Measurements from ENCODE around the gene SCYL1.

The SCYL1 gene

DNA sequence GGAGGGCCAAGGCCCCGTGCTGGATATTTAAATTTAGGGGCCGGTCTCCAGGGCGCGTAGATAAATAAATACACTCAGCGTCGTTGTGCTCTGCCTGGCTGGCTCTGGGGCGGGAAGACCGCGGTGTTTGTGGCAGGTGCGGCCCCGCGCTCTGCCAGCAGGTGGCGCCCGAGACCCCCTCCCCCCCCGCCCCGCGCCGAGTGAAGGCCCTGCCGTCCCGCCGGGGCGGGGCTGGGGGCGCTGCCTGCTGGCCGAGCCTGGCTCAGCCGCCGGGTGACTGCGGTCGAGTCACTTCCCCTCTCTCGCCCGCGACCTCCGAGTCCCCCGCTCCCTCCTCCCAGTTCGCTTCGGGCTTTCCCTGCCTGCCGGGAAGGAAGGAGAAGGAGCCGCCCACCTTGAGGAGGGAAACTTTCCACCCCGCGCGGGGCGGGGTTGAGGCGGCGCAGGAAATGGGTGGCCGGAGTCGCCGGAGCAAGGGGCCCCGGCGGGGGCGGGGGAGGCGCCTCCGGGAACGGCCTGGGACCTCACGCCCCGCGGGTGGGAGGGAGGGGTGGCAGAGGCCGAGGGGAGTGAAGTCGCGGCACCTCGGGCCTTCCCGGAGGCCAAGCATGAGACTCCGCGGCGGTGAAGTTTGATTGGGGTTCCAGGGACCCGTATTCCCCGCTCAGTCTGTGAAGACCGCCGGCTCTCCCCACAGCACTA is 49.4 kb downstream of the SCYL1 start:
- H3K36me3 ChIP-seq = peaks cover 15% of the 10 kb centered on the region
- peak overlapping the region; percentile 74 for H3K27ac ChIP-seq
- peak; percentile 65 for TF ChIP-seq CTCF (IDR thresholded peaks at IDR 0.05; ENCODE audit: low read depth, low read length)
- peak; percentile 92 for DNase-seq
- peak overlapping the region; percentile 43 for H3K4me3 ChIP-seq (ENCODE audit: low read depth, low read length)
- H3K9me3 ChIP-seq (ENCODE audit: severe bottlenecking) = no peaks in the 10 kb centered on the region
- no peaks in the 10 kb centered on the region for H3K27me3 ChIP-seq (ENCODE audit: insufficient read depth, low read depth, severe bottlenecking)

- no peak for TF ChIP-seq CTCF (IDR thresholded peaks at IDR 0.05; ENCODE audit: low read depth, low read length)
- Histone ChIP-seq H3K36me3 (peaks cover 17% of the 10 kb centered on the region), H3K4me3 (ENCODE audit: low read depth, low read length) (peak overlapping the region; percentile 43), H3K9me3 (ENCODE audit: severe bottlenecking) (no peaks in the 10 kb centered on the region), H3K27me3 (ENCODE audit: insufficient read depth, low read depth, severe bottlenecking) (no peaks in the 10 kb centered on the region), H3K27ac (peak overlapping the region; percentile 74)
- no peak for DNase-seq
Observed at GRCh38 chr11:65574811-65575567, 50.1 kb downstream of the SCYL1 start.

DNA sequence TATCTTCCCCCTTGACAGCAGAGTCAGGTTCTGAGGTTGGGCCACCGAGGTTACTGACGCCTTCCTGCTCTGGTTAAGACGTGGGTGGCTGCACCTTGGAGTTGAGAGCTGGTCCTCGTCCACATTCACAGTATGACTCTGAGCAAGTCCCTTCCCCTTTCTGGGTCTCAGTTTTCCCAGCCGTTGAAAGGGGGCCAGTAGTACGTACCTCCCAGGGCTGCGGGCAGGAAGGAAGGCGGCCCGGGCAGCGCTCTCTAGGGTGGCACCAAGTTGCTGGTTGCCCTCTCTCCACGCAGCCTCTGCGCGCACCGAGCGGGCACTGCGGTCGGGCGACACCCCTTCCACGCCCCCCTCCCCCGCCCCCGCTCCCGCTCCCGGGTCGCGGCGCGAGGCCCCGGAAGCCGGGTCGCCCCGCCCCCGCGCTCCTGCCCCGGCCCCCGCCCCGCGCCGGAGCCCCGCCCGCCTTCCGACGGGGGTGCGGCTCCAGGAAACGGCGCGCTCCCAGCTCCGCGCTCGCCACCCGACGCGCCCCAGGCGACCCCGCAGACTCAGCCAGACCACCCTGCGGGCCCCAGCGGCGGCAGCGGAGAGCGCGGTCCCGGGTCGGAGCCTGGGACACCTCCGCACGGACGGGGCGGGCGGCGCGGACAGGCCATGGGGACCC is 50.8 kb downstream of the SCYL1 start, which contains the start of gene EHBP1L1:
Gene EHBP1L1 (plus strand): TSS at position 486 of the 664 bp plus-strand sequence. CDS start 250 bp downstream, outside the sequence.
- peaks cover 18% of the 10 kb centered on the region for H3K36me3 ChIP-seq
- no peak for TF ChIP-seq CTCF (IDR thresholded peaks at IDR 0.05; ENCODE audit: low read depth, low read length)
- H3K27me3 ChIP-seq (ENCODE audit: insufficient read depth, low read depth, severe bottlenecking) = no peaks in the 10 kb centered on the region
- H3K4me3 ChIP-seq (ENCODE audit: low read depth, low read length) = peak within 1 kb of the TSS; percentile 58
- peak within 1 kb of the TSS; percentile 74; the same call in 1 of the 2 replicates for H3K27ac ChIP-seq
- H3K9me3 ChIP-seq (ENCODE audit: severe bottlenecking) = no peaks in the 10 kb centered on the region
- peak; percentile 55 for DNase-seq

DNA sequence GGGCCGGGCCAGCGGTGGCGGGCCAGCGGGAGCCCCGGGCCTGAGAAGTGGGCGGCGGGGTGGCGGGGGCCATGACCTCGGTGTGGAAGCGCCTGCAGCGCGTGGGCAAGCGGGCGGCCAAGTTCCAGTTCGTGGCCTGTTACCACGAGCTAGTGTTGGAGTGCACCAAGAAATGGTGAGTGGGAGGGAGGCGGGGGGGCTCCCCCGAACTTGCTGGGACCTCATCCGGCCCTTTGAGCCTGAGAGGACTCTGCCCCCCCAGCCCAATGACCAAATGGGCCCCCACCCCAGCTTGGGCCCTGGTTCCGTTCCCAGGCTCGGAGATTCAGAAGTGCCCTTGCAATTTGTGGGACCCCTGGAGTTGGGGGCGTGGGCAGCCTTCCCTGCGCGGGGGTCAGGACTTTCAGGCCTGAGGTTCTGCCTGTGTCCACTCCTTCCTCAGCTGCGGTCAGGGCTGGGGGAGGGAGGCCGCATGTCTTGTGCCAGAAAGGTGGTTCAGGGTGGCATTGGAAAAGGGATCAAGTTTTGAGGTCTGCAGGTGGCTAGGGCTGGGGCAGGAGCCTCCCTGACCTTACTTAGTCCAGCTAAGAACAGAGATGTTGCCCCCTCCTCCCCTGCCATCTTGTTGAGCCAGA is 51.5 kb downstream of the SCYL1 start:
- peak overlapping the region; percentile 43; the same call in 1 of the 2 replicates for H3K27ac ChIP-seq
- DNase-seq = no peak
- no peak for TF ChIP-seq CTCF (IDR thresholded peaks at IDR 0.05; ENCODE audit: low read depth, low read length)

DNA sequence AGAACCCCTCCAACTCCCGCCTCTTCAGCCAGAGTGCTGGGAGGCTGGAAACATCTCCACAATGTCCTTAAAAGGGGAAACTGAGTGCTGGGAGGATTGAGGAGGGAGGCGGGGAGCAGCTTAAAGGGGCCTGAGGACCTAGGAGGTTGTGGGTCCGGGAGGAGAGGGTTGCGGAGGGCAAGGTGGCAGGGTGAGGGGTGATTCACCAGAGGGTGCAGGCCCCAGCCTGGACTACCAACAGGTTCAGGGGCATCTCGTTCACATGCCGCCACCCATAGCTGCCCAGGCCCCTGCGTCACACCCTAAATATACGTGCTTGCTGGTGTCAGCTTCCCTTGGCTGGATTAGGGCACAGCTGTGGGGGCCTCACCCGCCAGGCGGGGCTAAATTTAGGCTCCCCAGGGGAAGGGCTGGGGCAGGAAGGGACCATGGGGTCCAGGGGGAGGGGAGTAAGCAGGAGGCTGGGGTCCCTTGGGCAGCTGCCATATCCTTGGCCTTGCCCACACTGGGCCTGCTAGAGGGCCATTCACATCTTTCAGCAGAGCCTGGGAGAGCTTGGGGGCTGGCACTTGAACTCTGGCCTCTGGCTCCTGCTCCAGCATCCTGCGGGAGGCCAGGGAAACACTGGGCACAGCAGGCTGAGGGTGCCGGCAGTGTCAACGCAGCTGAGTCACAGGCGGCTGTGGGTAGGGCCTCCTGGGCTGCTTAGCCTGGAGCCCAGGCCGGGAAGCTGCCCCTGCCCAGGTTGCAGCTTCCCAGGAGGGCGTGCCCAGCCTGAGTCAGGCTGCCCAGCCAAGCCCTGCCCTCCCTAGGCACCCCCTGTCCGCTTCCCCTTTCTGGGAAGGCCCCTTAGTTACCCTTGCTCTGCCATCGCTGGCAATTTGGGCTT is 52.2 kb downstream of the SCYL1 start:
- no peak for TF ChIP-seq CTCF (IDR thresholded peaks at IDR 0.05; ENCODE audit: low read depth, low read length)
- Histone ChIP-seq H3K9me3 (ENCODE audit: severe bottlenecking) (no peaks in the 10 kb centered on the region), H3K27me3 (ENCODE audit: insufficient read depth, low read depth, severe bottlenecking) (no peaks in the 10 kb centered on the region), H3K27ac (no peak overlapping the region), H3K36me3 (peaks cover 18% of the 10 kb centered on the region), H3K4me3 (ENCODE audit: low read depth, low read length) (peak overlapping the region; percentile 58)
- no peak for DNase-seq

More for the DNA sequence above, 51.5 kb downstream of the SCYL1 start:
- Histone ChIP-seq H3K27me3 (ENCODE audit: insufficient read depth, low read depth, severe bottlenecking) (no peaks in the 10 kb centered on the region), H3K36me3 (peaks cover 18% of the 10 kb centered on the region), H3K4me3 (ENCODE audit: low read depth, low read length) (peak overlapping the region; percentile 58), H3K9me3 (ENCODE audit: severe bottlenecking) (no peaks in the 10 kb centered on the region)
